ENCODE measurements around the gene SDC4.

DNA sequence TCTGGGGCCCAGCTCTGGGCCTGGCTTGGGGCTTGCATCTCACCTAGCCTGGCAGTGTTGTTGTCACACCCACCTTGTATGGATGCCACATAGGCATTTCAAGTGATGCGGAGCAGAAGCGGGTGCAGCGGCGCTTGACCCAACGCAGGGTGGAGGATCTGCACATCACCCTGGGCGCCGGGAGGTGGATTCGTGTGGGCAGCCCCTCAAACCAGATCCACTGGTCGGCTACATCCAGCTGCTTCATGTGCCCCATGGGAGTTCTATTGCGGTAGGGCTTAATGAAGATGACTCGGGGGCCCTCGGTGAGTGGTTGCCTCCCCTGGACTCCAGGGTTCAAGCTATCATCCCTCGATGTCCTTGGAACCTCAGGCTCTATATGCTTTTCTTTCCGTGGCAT is 26.7 kb upstream of the SDC4 start:
- TF ChIP-seq, protein P1, sequence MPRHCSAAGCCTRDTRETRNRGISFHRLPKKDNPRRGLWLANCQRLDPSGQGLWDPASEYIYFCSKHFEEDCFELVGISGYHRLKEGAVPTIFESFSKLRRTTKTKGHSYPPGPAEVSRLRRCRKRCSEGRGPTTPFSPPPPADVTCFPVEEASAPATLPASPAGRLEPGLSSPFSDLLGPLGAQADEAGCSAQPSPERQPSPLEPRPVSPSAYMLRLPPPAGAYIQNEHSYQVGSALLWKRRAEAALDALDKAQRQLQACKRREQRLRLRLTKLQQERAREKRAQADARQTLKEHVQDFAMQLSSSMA (CRISPR knock-in tag; IDR thresholded peaks at IDR 0.05): no peak
- TF ChIP-seq EHMT2 (IDR thresholded peaks at IDR 0.05) (no peak), STAT5B (CRISPR knock-in tag; IDR thresholded peaks at IDR 0.05) (no peak), YY1 (IDR thresholded peaks at IDR 0.05; ENCODE audit: borderline replicate concordance in 1 of 3, control insufficient read depth in 1 of 3, extremely low read depth in 1 of 3, insufficient read depth in 3 of 3, insufficient read length in 1 of 3, insufficient replicate concordance in 2 of 3, low read depth in 1 of 3, low read length in 2 of 3) (no peak), SP1 (CRISPR knock-in tag; IDR thresholded peaks at IDR 0.05) (no peak), ELF4 (CRISPR knock-in tag; IDR thresholded peaks at IDR 0.05) (no peak)

Data from K562 (cell line).